ENCODE results near the gene FUCA2.
"Not testable (repeated sequence)": the region's sequence is repeated elsewhere in the genome, so short reads cannot be mapped to it uniquely, and the experiment has no call there.

FUCA2 gene

GRCh38 chr6:143535189-143535614 lies 23.7 kb upstream of the FUCA2 start:
- no peak for DNase-seq

- DNase-seq: no peak
Observed at GRCh38 chr6:143531720-143532499, 20.4 kb upstream of the FUCA2 start.

GRCh38 chr6:143529095-143529494 lies 17.6 kb upstream of the FUCA2 start:
- peak; percentile 24 for DNase-seq

GRCh38 chr6:143528164-143528811 lies 16.8 kb upstream of the FUCA2 start:
- DNase-seq: no peak

GRCh38 chr6:143527677-143528076 lies 16.2 kb upstream of the FUCA2 start:
- no peak for DNase-seq

- DNase-seq: no peak
Observed at GRCh38 chr6:143525356-143525755, 13.8 kb upstream of the FUCA2 start.

GRCh38 chr6:143522039-143522600 lies 10.6 kb upstream of the FUCA2 start:
- DNase-seq: no peak

GRCh38 chr6:143517447-143517773 lies 5.9 kb upstream of the FUCA2 start:
- DNase-seq: no peak

- no peak for DNase-seq
Observed at GRCh38 chr6:143516690-143517446, 5.3 kb upstream of the FUCA2 start.

- no peak for DNase-seq
Observed at GRCh38 chr6:143515766-143516355, 4.3 kb upstream of the FUCA2 start.

GRCh38 chr6:143515061-143515760 lies 3.7 kb upstream of the FUCA2 start:
- DNase-seq: no peak

- DNase-seq: no peak
Observed at GRCh38 chr6:143513410-143513809, 1.9 kb upstream of the FUCA2 start.

- DNase-seq: not testable (repeated sequence)
Observed at GRCh38 chr6:143510326-143510725, 1.2 kb downstream of the FUCA2 start.

- DNase-seq: no peak
Observed at GRCh38 chr6:143507358-143508145, 4.0 kb downstream of the FUCA2 start.

- no peak for DNase-seq
Observed at GRCh38 chr6:143506620-143507019, 4.9 kb downstream of the FUCA2 start.

GRCh38 chr6:143506199-143506598 lies 5.3 kb downstream of the FUCA2 start:
- DNase-seq: no peak

- no peak for DNase-seq
Observed at GRCh38 chr6:143505537-143505936, 6.0 kb downstream of the FUCA2 start.

GRCh38 chr6:143505111-143505510 lies 6.4 kb downstream of the FUCA2 start:
- no peak for DNase-seq

GRCh38 chr6:143504369-143504768 lies 7.2 kb downstream of the FUCA2 start:
- no peak for DNase-seq

GRCh38 chr6:143501851-143502250 lies 9.7 kb downstream of the FUCA2 start:
- no peak for DNase-seq

- no peak for DNase-seq
Observed at GRCh38 chr6:143498428-143498827, 13.1 kb downstream of the FUCA2 start.

- DNase-seq: no peak
Observed at GRCh38 chr6:143496974-143497373, 14.5 kb downstream of the FUCA2 start.

Data from fibroblast of skin of right biceps (primary cell).